ENCODE data around the gene TMC1. TPM values are rescaled to one million over a fixed set of nuclear protein-coding genes. Genes with fewer than 3 reads are reported as not detected.

TMC1 gene
- total and polyA plus RNA-seq, 2 of the 13 experiments (the other 11 are each of a cell fraction or from before 2014, with no cell fraction given) = 0.02 to 0.03 TPM

DNA sequence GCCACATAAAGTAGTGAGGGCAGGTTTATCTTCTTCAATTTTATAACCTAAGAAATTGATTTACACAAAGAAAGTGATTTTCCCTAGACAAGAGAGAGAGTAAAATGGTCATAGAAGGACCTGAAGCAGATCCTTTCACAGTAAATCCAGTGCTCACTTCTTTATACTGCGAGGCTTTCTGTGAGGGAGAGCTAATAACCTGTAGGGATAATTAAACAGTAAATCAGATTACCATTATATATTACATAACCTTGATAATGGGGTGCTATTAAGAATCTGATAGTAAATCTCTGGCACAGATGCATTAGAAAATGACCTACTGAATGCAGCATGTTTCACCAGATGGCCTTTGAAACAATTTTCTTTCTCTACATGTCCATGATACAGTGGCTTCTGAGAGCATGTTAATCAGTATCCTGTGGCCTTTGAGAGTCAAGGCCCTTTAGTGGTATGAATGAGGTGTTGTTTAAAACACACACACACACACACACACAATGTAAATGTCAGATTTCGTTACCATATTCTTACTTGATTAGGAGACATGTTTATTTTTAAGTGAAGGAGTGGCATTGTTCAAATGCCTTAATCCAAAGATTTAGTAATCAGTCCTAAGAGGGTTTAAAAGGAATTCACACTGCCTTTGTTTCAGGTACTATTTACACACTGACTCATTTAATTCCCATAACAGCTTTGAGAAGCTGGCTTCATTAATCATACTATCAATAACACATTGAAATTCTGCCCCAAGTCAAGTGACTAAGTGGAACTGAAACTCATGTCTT is 306.7 kb downstream of the TMC1 start (continued):
- TF ChIP-seq ZNF143 (CRISPR knock-in tag; IDR thresholded peaks at IDR 0.05) = no peak
- peak; percentile 93 for TF ChIP-seq SOX5 (CRISPR knock-in tag; IDR thresholded peaks at IDR 0.05; ENCODE audit: borderline replicate concordance)
- TF ChIP-seq, protein P1, sequence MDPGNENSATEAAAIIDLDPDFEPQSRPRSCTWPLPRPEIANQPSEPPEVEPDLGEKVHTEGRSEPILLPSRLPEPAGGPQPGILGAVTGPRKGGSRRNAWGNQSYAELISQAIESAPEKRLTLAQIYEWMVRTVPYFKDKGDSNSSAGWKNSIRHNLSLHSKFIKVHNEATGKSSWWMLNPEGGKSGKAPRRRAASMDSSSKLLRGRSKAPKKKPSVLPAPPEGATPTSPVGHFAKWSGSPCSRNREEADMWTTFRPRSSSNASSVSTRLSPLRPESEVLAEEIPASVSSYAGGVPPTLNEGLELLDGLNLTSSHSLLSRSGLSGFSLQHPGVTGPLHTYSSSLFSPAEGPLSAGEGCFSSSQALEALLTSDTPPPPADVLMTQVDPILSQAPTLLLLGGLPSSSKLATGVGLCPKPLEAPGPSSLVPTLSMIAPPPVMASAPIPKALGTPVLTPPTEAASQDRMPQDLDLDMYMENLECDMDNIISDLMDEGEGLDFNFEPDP (CRISPR knock-in tag; conservative IDR thresholded peaks at IDR 0.05) = no peak
- TF ChIP-seq, protein P2, sequence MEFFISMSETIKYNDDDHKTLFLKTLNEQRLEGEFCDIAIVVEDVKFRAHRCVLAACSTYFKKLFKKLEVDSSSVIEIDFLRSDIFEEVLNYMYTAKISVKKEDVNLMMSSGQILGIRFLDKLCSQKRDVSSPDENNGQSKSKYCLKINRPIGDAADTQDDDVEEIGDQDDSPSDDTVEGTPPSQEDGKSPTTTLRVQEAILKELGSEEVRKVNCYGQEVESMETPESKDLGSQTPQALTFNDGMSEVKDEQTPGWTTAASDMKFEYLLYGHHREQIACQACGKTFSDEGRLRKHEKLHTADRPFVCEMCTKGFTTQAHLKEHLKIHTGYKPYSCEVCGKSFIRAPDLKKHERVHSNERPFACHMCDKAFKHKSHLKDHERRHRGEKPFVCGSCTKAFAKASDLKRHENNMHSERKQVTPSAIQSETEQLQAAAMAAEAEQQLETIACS (CRISPR knock-in tag; IDR thresholded peaks at IDR 0.05) = no peak
- TF ChIP-seq, protein P3, sequence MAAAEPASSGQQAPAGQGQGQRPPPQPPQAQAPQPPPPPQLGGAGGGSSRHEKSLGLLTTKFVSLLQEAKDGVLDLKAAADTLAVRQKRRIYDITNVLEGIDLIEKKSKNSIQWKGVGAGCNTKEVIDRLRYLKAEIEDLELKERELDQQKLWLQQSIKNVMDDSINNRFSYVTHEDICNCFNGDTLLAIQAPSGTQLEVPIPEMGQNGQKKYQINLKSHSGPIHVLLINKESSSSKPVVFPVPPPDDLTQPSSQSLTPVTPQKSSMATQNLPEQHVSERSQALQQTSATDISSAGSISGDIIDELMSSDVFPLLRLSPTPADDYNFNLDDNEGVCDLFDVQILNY (CRISPR knock-in tag; conservative IDR thresholded peaks at IDR 0.05) = no peak
- no peak for TF ChIP-seq TBP (CRISPR knock-in tag; IDR thresholded peaks at IDR 0.05)
- TF ChIP-seq, protein P4, sequence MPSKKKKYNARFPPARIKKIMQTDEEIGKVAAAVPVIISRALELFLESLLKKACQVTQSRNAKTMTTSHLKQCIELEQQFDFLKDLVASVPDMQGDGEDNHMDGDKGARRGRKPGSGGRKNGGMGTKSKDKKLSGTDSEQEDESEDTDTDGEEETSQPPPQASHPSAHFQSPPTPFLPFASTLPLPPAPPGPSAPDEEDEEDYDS (CRISPR knock-in tag; IDR thresholded peaks at IDR 0.05) = no peak
- no peak for TF ChIP-seq NFE2L2 (IDR thresholded peaks at IDR 0.05; ENCODE audit: low read length)
- TF ChIP-seq ARID2 (CRISPR knock-in tag; IDR thresholded peaks at IDR 0.05; ENCODE audit: borderline replicate concordance) = no peak
- no peak for TF ChIP-seq ZFP36 (IDR thresholded peaks at IDR 0.05; ENCODE audit: borderline replicate concordance, low read depth, low read length, partially characterized antibody)
- TF ChIP-seq SALL1 (CRISPR knock-in tag; IDR thresholded peaks at IDR 0.05) = peak; percentile 48; the same call in 1 of the 2 replicates
- TF ChIP-seq ZNF235 (CRISPR knock-in tag; IDR thresholded peaks at IDR 0.05; ENCODE audit: borderline replicate concordance) = no peak
- TF ChIP-seq, protein P5, sequence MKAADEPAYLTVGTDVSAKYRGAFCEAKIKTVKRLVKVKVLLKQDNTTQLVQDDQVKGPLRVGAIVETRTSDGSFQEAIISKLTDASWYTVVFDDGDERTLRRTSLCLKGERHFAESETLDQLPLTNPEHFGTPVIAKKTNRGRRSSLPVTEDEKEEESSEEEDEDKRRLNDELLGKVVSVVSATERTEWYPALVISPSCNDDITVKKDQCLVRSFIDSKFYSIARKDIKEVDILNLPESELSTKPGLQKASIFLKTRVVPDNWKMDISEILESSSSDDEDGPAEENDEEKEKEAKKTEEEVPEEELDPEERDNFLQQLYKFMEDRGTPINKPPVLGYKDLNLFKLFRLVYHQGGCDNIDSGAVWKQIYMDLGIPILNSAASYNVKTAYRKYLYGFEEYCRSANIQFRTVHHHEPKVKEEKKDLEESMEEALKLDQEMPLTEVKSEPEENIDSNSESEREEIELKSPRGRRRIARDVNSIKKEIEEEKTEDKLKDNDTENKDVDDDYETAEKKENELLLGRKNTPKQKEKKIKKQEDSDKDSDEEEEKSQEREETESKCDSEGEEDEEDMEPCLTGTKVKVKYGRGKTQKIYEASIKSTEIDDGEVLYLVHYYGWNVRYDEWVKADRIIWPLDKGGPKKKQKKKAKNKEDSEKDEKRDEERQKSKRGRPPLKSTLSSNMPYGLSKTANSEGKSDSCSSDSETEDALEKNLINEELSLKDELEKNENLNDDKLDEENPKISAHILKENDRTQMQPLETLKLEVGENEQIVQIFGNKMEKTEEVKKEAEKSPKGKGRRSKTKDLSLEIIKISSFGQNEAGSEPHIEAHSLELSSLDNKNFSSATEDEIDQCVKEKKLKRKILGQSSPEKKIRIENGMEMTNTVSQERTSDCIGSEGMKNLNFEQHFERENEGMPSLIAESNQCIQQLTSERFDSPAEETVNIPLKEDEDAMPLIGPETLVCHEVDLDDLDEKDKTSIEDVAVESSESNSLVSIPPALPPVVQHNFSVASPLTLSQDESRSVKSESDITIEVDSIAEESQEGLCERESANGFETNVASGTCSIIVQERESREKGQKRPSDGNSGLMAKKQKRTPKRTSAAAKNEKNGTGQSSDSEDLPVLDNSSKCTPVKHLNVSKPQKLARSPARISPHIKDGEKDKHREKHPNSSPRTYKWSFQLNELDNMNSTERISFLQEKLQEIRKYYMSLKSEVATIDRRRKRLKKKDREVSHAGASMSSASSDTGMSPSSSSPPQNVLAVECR (CRISPR knock-in tag; IDR thresholded peaks at IDR 0.05; ENCODE audit: borderline replicate concordance) = no peak
- no peak for TF ChIP-seq KLF12 (CRISPR knock-in tag; IDR thresholded peaks at IDR 0.05; ENCODE audit: borderline replicate concordance)
- TF ChIP-seq ZNF549 (CRISPR knock-in tag; IDR thresholded peaks at IDR 0.05) = no peak
- TF ChIP-seq, protein P6, sequence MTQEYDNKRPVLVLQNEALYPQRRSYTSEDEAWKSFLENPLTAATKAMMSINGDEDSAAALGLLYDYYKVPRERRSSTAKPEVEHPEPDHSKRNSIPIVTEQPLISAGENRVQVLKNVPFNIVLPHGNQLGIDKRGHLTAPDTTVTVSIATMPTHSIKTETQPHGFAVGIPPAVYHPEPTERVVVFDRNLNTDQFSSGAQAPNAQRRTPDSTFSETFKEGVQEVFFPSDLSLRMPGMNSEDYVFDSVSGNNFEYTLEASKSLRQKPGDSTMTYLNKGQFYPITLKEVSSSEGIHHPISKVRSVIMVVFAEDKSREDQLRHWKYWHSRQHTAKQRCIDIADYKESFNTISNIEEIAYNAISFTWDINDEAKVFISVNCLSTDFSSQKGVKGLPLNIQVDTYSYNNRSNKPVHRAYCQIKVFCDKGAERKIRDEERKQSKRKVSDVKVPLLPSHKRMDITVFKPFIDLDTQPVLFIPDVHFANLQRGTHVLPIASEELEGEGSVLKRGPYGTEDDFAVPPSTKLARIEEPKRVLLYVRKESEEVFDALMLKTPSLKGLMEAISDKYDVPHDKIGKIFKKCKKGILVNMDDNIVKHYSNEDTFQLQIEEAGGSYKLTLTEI (CRISPR knock-in tag; conservative IDR thresholded peaks at IDR 0.05) = no peak
- no peak for TF ChIP-seq ZNF605 (CRISPR knock-in tag; IDR thresholded peaks at IDR 0.05)
- no peak for TF ChIP-seq KDM5B (CRISPR knock-in tag; IDR thresholded peaks at IDR 0.05; ENCODE audit: borderline replicate concordance)
- no peak for TF ChIP-seq ZSCAN12 (CRISPR knock-in tag; IDR thresholded peaks at IDR 0.05)

All from HepG2 (cell line).